HL-60/S4 (cell line): ENCODE results near the gene CDKL2.
"Not testable (repeated sequence)": the region's sequence is repeated elsewhere in the genome, so short reads cannot be mapped to it uniquely, and the experiment has no call there.

Experiments used
- in situ Hi-C: fragments of 300-500 bp; cut with MboI; formaldehyde crosslinking; loops from 2 replicates; pipeline ENCODE4 v1.14.3; 2022; ENCODE audit warnings: low sequenced_read_pairs

CDKL2 gene

GRCh38 chr4:75555294-75556164, 74.8 kb downstream of the CDKL2 start, which contains the start of gene ODAPH:
Gene ODAPH (plus strand): TSS chr4:75556066. CDS start chr4:75556083, 17 bp downstream.
- in situ Hi-C loops: no loop called here

- in situ Hi-C loops: no loop called here
Measured at GRCh38 chr4:75552452-75552851, 77.9 kb downstream of the CDKL2 start.

DNA sequence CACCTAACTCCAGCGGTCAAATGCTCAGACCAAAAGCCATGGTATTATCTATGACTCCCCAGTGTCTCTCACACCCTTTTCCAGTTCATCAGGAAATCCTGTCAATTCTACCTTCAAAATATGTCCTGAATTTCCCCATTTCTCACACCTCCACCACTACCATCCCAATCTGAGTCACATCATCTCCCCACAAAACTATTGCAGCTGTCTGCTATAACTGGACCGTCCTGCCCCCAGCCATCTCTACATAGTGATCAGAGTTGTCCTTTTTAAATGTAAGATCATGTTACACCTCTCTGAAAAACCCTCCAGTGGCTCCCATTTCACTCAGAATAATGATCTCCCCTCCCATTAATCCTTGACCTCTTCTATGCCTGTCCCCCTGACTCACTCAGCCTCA, 81.3 kb downstream of the CDKL2 start:
- in situ Hi-C loops: no loop called here

DNA sequence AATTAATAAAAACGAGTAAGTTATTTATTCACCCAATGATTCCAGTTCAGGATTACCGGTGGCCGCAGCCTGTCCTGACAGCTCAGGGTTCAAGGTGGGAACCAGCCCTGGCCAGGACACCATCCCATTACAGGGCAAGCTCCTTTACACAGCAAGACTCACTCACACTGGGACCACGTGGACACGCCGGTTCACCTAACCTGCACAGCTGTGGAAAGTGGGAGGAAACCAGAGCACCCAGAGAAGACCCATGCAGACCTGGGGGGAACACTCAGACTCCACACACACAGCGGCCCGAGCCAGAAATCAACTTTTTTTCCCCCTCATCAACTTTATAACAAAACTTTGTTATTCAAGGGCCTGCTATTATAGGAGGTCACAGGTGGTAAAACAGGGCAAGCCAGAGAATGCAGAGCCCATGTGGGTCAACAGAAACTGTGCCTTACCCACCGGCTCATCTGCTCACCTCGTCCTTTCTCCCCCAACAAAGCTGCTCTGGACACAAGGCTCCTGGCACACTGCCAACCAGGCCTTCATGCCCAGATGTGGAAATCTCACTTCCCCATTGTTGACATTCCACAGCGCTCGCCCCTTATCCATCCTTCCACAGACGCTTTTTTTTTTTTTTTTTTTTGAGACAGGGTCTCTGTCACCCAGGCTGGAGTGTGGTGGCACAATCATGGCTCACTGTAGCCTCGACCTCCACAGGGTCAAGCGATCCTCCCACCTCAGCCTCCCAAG, 82.5 kb downstream of the CDKL2 start:
- in situ Hi-C loops: no loop called here

GRCh38 chr4:75545526-75545925, 84.8 kb downstream of the CDKL2 start:
- in situ Hi-C loops: no loop called here

- in situ Hi-C loops: no loop called here
Measured at GRCh38 chr4:75544870-75545269, 85.5 kb downstream of the CDKL2 start.

- in situ Hi-C loops: not testable (repeated sequence)
Measured at GRCh38 chr4:75544220-75544619, 86.1 kb downstream of the CDKL2 start.

GRCh38 chr4:75542824-75543223, 87.5 kb downstream of the CDKL2 start:
- in situ Hi-C loops: no loop called here

- in situ Hi-C loops: not testable (repeated sequence)
Measured at GRCh38 chr4:75537308-75537707, 93.0 kb downstream of the CDKL2 start.

GRCh38 chr4:75533926-75534325, 96.4 kb downstream of the CDKL2 start:
- in situ Hi-C loops: not testable (repeated sequence)

GRCh38 chr4:75533339-75533887, 96.9 kb downstream of the CDKL2 start:
- in situ Hi-C loops: not testable (repeated sequence)

- in situ Hi-C loops: not testable (repeated sequence)
Measured at GRCh38 chr4:75531536-75532143, 98.7 kb downstream of the CDKL2 start.

- in situ Hi-C loops: no loop called here
Measured at GRCh38 chr4:75530556-75531322, 99.6 kb downstream of the CDKL2 start.
